HCT116 (cell line): ENCODE results near the gene RBM8A. TPM values are rescaled to one million over a fixed set of nuclear protein-coding genes. Genes with fewer than 3 reads are reported as not detected.

ENCODE experiments used
- ATAC-seq: fragments of 200-7000 bp; cut with Tn5 transposase; 2 replicates; pipeline ENCODE4 v1.9.1; 2020; ENCODE audit warnings: mild to moderate bottlenecking, moderate library complexity
- BruUV-seq: library from RNA; stranded (reverse); fragments of 400-500 nt; replicated peaks from 2 replicates; lab custom pipeline; 2021; lab: Mats Ljungman, UMichigan
- CTCF ChIA-PET: fragments of 300-600 bp; sonication (Branson Sonifier 250); formaldehyde crosslinking; loops from one replicate; lab custom pipeline; 2021; ENCODE audit warnings: antibody characterized with exemption; lab: Charles Lee
- POLR2A ChIA-PET: fragments of 300-600, 350-600 bp; sonication (Branson Sonifier 250); formaldehyde crosslinking; loops from one replicate; lab custom pipeline; 2021; ENCODE audit warnings: antibody characterized with exemption; lab: Charles Lee
- RAD21 ChIA-PET, 2 experiments: fragments of 300-600 bp; sonication (Branson Sonifier 250); formaldehyde crosslinking; loops; one replicate each; lab custom pipeline; 2023; ENCODE audit warnings: low total read pairs in 2 of 2; ENCODE audit not compliant: uncharacterized antibody in 2 of 2, unreplicated experiment in 2 of 2, low non-redundant PET in 1 of 2; lab: Charles Lee
- DNase-seq: peaks from one replicate; pipeline ENCODE4 v3.0.0-alpha.2; 2010; ENCODE audit warnings: low read depth, low spot score
- H2AFZ ChIP-seq: fragments of 200-600 bp; shearing (Covaris generic), sonication (generic); 2 replicates; pipeline ENCODE4 v1.6.1; 2017; ENCODE audit warnings: low read depth, mixed run types, mixed read lengths, antibody characterized with exemption, low read length; ENCODE audit not compliant: poor library complexity, severe bottlenecking
- H3K27ac ChIP-seq: 2 replicates; pipeline ENCODE4 v1.5.1; 2012; ENCODE audit warnings: low read depth, low read length
- H3K27me3 ChIP-seq: fragments of 200-600 bp; sonication (generic); 2 replicates; pipeline ENCODE4 v1.6.1; 2016; ENCODE audit warnings: mixed run types, low read length, mixed read lengths; ENCODE audit not compliant: insufficient read depth
- H3K36me3 ChIP-seq, 2 experiments: fragments of 200-500 bp in 1 of 2; fragments of 200-600 bp in 1 of 2; sonication (Bioruptor generic) in 1 of 2; sonication (generic) in 1 of 2; 2 replicates each; pipeline versions ENCODE4 v1.5.1 to v1.6.1; 2014 to 2016; ENCODE audit warnings: low read length in 2 of 2, inconsistent platforms in 1 of 2, mixed read lengths in 1 of 2, mixed run types in 1 of 2; ENCODE audit not compliant: insufficient read depth in 2 of 2, control insufficient read depth in 1 of 2
- H3K4me1 ChIP-seq, 2 experiments: fragments of 200-600 bp in 1 of 2; sonication (generic) in 1 of 2; 2 replicates each; pipeline versions ENCODE4 v1.5.1 to v1.6.1; 2012 to 2017; ENCODE audit warnings: low read length in 2 of 2, inconsistent platforms in 1 of 2, mild to moderate bottlenecking in 1 of 2, mixed read lengths in 1 of 2, mixed run types in 1 of 2, moderate library complexity in 1 of 2; ENCODE audit not compliant: insufficient read depth in 2 of 2, control insufficient read depth in 1 of 2
- H3K4me2 ChIP-seq: fragments of 200-600 bp; sonication (generic); 2 replicates; pipeline ENCODE4 v1.6.1; 2017; ENCODE audit warnings: mixed run types, low read length, mixed read lengths
- H3K4me3 ChIP-seq, 2 experiments: fragments of 200-600 bp in 1 of 2; sonication (generic) in 1 of 2; replicated peaks in 1 of 2; 2 replicates each; pipeline ENCODE4 v1.5.1; 2011 to 2016; ENCODE audit warnings: low read length in 2 of 2, control low read depth in 1 of 2, low read depth in 1 of 2, mild to moderate bottlenecking in 1 of 2, mixed read lengths in 1 of 2, mixed run types in 1 of 2
- H3K79me2 ChIP-seq: fragments of 200-600 bp; sonication (generic); 2 replicates; pipeline ENCODE4 v1.6.1; 2017; ENCODE audit warnings: mild to moderate bottlenecking, mixed run types, low read length, moderate library complexity, mixed read lengths; ENCODE audit not compliant: insufficient read depth
- H3K9ac ChIP-seq: fragments of 200-600 bp; sonication (generic); 2 replicates; pipeline ENCODE4 v1.6.1; 2016; ENCODE audit warnings: low read length, mixed read lengths
- H3K9me2 ChIP-seq: fragments of 200-600 bp; sonication (generic), shearing (Covaris generic); 2 replicates; pipeline ENCODE4 v1.6.1; 2017; ENCODE audit warnings: mixed run types, mild to moderate bottlenecking, moderate library complexity; ENCODE audit not compliant: insufficient read depth
- H3K9me3 ChIP-seq, 2 experiments: fragments of 200-500 bp in 1 of 2; fragments of 200-600 bp in 1 of 2; sonication (Bioruptor generic) in 1 of 2; sonication (generic) in 1 of 2; 2 replicates each; pipeline ENCODE4 v1.6.1; 2014 to 2017; ENCODE audit warnings: low read length in 2 of 2, mixed read lengths in 2 of 2, inconsistent platforms in 1 of 2, low read depth in 1 of 2, mild to moderate bottlenecking in 1 of 2, mixed run types in 1 of 2, moderate library complexity in 1 of 2; ENCODE audit not compliant: control insufficient read depth in 1 of 2, insufficient read depth in 1 of 2
- H4K20me1 ChIP-seq: fragments of 200-600 bp; sonication (generic), shearing (Covaris generic); 2 replicates; pipeline ENCODE4 v1.6.1; 2017; ENCODE audit warnings: mixed run types, mild to moderate bottlenecking, moderate library complexity; ENCODE audit not compliant: insufficient read depth
- CEBPB ChIP-seq: IDR thresholded peaks from 2 replicates; pipeline ENCODE4 v1.6.1; 2012; ENCODE audit warnings: low read depth
- ELF1 ChIP-seq: IDR thresholded peaks from 2 replicates; pipeline ENCODE4 v1.6.1; 2012; ENCODE audit warnings: low read depth, borderline replicate concordance
- EZH2 ChIP-seq: fragments of 200-600 bp; sonication (generic); IDR thresholded peaks from 2 replicates; pipeline ENCODE4 v1.6.1; 2017; ENCODE audit warnings: antibody characterized with exemption, mixed run types
- EZH2phosphoT487 ChIP-seq: fragments of 200-600 bp; IDR thresholded peaks from 2 replicates; pipeline ENCODE4 v1.6.1; 2018; ENCODE audit warnings: antibody characterized with exemption, borderline replicate concordance
- JUND ChIP-seq: IDR thresholded peaks from 2 replicates; pipeline ENCODE4 v1.6.1; 2012
- POLR2A ChIP-seq: IDR thresholded peaks from 2 replicates; pipeline ENCODE4 v1.7.0; 2011; ENCODE audit warnings: borderline replicate concordance; ENCODE audit not compliant: insufficient read depth, insufficient read length; ENCODE audit errors: extremely low read depth
- SRF ChIP-seq: IDR thresholded peaks from 2 replicates; pipeline ENCODE4 v1.6.1; 2012; ENCODE audit warnings: low read depth
- intact Hi-C: fragments of 100-400 bp; cut with micrococcal nuclease; formaldehyde crosslinking; loops from 2 replicates; pipeline ENCODE4 v1.10.0; 2022
- total RNA-seq: library from RNA; stranded (reverse); gene quantifications from one replicate; pipeline ENCODE4 v1.2.1, GENCODE V29; 2021; ENCODE audit not compliant: unreplicated experiment
- TF ChIP-seq, protein P1 (sequence below): IDR thresholded peaks from 2 replicates; pipeline ENCODE4 v1.6.1; 2012
- TF ChIP-seq, protein P2 (sequence below): IDR thresholded peaks from 2 replicates; pipeline ENCODE4 v1.6.1; 2012

RBM8A gene
- total RNA-seq, 1 experiment from 2014 or later, result 195 TPM

DNA sequence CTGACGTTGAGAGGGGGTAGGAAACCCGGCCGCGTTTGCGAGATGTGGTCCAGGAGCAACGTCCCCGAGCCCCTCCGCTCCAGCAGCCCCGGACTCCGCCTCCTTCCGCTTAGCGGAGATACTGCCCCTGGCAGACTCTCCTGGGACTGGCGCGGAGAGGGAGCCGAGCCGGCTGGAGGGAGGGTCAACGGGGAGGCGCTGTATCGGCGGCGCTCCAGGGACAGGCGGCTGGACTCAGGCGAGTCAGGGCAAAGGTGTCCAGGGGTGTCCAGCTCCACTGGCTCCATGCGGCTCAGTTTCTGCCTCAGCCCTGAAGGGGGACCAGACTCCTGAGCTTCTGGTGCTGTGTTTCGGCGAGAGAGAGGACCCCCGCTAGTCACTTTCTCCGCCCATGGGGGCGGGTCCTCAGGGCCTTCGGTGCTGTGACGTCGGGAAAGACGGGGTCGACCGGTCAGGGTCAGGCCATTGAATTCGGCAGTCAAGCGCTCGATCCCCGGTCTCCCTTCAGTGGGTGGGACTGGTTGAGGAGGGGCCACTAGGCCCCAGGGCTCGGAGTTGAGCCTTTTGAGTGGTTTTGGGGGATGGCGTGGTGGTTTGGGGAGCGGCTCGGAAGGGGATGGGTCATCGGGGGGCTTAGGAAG, 33.3 kb upstream of the RBM8A start:
- Histone ChIP-seq H3K79me2 (no peaks in the 10 kb centered on the region), H3K9me3 (no peaks in the 10 kb centered on the region), H3K36me3 (no peaks in the 10 kb centered on the region), H3K4me3 (no peak overlapping the region), H4K20me1 (no peaks in the 10 kb centered on the region), H3K27ac (no peak overlapping the region), H3K4me2 (no peak overlapping the region), H3K9ac (no peak overlapping the region), H3K27me3 (no peaks in the 10 kb centered on the region), H3K4me1 (peaks cover 27 to 45% of the 10 kb centered on the region in 2 experiments)
- ChIA-PET POLR2A (no interaction called here), CTCF (no interaction called here), RAD21 (no interaction called here)
- DNase-seq (no peak), ATAC-seq (no peak)
- intact Hi-C loops, result loop anchor here (5.0 kb wide), 1 partner anchor 43 kb away; the partner anchor contains the start of gene PEX11B
- no TSS peak for BruUV-seq
- no peak for TF ChIP-seq EZH2phosphoT487
- TF ChIP-seq, protein P1, sequence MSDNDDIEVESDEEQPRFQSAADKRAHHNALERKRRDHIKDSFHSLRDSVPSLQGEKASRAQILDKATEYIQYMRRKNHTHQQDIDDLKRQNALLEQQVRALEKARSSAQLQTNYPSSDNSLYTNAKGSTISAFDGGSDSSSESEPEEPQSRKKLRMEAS, result no peak
- TF ChIP-seq CEBPB, result no peak
- no peak for TF ChIP-seq EZH2
- TF ChIP-seq JUND, result no peak
- no peak for TF ChIP-seq SRF
- TF ChIP-seq, protein P2, sequence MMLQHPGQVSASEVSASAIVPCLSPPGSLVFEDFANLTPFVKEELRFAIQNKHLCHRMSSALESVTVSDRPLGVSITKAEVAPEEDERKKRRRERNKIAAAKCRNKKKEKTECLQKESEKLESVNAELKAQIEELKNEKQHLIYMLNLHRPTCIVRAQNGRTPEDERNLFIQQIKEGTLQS, result no peak
- no peak for TF ChIP-seq ELF1
- TF ChIP-seq POLR2A, result no peak
- TF ChIP-seq, all 23 proteins: peak for 0
- no peak overlapping the region for H2AFZ ChIP-seq
- H3K9me2 ChIP-seq, result no peaks in the 10 kb centered on the region

DNA sequence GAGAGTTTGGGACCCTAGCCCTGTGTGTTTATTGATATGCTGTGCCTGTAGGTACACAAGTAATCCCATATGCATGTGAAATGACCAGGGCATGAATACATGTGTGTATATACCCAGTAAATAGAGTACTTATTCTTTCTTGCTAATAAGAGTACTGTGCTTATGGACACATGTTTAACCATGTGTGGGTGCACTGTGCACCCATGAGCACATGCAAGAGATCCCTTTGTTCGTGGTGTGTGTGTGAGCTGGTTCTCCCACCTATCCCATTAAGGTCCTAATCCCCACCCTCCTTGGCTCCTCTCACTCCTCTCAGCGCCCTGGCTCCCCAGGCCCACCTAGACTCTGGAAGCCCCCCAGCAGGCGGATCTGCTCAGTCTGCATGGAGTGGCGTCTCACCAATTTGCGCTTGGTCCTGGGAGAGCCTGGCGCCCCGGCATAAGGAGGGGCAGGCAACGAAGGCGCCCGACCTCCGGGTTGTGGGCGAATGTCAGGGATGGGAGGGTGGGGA, 32.7 kb upstream of the RBM8A start:
- H3K79me2 ChIP-seq, result no peaks in the 10 kb centered on the region
- POLR2A ChIA-PET, result no interaction called here
- H3K4me3 ChIP-seq, result no peak overlapping the region
- H3K27me3 ChIP-seq, result no peaks in the 10 kb centered on the region
- no peak overlapping the region for H3K4me2 ChIP-seq
- no peak overlapping the region for H2AFZ ChIP-seq
- no peak for TF ChIP-seq SRF
- CTCF ChIA-PET, result no interaction called here
- RAD21 ChIA-PET, result no interaction called here
- ATAC-seq (no peak), DNase-seq (no peak)
- no TSS peak for BruUV-seq
- H3K4me1 ChIP-seq, result peaks cover 27 to 45% of the 10 kb centered on the region in 2 experiments
- no peak overlapping the region for H3K27ac ChIP-seq
- H3K36me3 ChIP-seq, result no peaks in the 10 kb centered on the region
- intact Hi-C loops, result loop anchor here (5.0 kb wide), 1 partner anchor 43 kb away; the partner anchor contains the start of gene PEX11B
- no peak overlapping the region for H3K9ac ChIP-seq
- no peaks in the 10 kb centered on the region for H3K9me2 ChIP-seq
- no peaks in the 10 kb centered on the region for H3K9me3 ChIP-seq
- no peaks in the 10 kb centered on the region for H4K20me1 ChIP-seq
